GM10266 (cell line): ENCODE measurements around the gene ZNF536.

ENCODE experiments used
- DNase-seq: peaks from one replicate; pipeline ENCODE4 v3.0.0; 2012; ENCODE audit errors: extremely low spot score
- CTCF ChIP-seq: IDR thresholded peaks from 2 replicates; pipeline ENCODE4 v1.5.1; 2012; ENCODE audit warnings: mild to moderate bottlenecking, low read depth; ENCODE audit not compliant: control insufficient read depth, insufficient read depth; ENCODE audit errors: missing control alignments

ZNF536 gene

GRCh38 chr19:30513082-30513411 is 140.9 kb downstream of the ZNF536 start:
- no peak for DNase-seq
- TF ChIP-seq CTCF: no peak

DNA sequence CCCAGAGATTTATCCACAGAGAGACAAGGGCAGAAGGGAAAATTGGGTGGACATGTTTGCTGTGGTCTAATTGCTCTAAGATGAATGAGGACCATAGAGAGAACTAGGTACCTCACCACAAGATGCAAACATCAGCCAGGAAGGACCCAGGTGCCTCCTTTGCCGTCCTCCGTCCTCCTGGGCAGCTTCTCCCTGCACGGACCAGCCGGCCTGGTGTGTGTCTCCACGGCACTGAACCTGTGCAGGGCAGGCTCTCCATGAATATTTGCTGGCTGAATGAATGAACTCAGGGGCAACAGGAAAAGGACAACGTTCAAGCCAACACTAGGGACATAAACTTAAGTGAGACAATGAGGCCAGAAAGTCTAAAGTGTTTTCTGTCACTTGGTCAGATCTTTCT is 143.9 kb downstream of the ZNF536 start:
- no peak for TF ChIP-seq CTCF
- no peak for DNase-seq

DNA sequence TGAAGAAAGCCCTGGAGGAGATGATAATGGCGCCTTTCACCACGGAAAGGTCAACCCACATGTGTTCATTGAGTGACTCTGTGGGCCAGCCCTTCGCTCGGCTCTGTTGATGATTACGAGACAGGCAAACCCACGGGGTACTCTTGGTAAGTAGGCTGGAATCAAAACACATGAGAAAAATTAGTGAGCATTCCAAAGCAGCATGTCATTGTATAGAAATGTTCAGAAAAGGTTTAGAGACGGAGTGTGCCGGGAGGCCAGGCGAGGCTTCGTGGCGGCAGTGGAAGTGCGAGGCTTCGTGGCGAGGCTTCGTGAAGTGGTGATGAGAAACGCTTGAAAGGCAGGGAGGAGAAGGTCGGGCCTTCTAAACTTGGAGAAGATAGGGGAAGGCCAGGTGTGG is 144.3 kb downstream of the ZNF536 start:
- no peak for TF ChIP-seq CTCF
- no peak for DNase-seq

GRCh38 chr19:30518965-30519606 is 146.9 kb downstream of the ZNF536 start:
- DNase-seq: no peak
- TF ChIP-seq CTCF: no peak

DNA sequence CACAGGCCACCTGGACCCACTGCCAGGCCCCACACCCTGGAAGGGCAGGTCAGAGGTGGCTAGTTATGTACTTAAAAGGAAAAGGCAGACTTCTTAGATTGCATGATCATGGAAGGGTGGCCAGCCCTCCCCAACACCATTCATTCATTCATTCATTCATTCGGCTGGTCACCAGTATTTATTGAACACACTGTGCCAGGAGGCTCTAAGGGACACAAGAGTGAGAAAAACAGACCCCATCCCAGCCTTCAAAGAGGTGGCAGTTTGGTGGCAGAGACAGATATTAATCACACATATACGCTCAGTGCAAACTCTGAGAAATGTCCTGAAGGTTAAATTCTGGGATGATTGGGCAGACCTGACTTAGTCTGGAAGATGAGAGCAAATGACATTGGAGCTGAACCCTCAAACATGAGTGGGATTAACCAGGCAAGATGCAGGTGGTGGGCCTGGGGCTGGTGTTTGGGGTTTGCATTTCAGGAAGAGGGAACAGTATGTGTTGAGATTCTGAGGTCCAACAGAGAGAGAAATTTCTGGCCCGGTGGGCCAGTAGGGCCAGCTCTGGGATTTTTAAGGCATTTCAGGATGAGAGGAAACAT is 147.5 kb downstream of the ZNF536 start:
- TF ChIP-seq CTCF: no peak
- no peak for DNase-seq

DNA sequence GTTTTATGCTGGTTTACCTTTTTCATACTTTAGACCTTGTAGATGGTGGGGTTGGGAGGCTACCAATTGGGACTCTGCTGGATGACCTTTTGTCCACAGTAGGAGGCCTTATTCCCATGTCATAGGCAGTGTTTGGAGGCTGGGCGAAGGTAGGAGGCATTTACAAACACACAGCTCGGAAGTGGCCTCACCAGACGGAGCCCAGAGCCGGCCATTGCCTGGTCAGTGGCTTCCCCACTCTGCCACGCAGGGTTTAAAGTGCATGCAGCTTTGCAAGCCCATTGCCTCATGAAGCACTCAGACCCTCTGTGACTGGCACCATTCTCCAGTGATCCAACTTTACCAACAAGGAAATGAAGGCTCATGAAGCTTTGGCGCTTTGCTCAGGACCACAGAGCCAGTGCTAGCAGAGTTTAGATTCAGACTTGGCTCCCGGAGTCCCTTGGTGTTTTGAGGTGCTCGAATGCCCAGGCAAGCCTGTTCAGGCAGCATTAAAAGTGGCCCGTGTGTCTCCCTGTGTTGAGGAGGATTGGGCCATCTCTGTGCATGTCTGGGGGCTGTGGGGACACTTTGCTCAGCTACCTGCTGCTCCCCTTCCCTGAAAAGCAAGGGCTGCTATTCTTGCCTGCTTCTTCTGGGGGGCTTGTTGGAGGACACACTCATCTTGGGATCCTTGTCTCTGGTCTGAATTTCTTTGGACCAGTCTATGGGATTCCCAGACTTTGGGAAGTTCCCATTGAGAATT is 148.7 kb downstream of the ZNF536 start:
- DNase-seq: no peak
- TF ChIP-seq CTCF: no peak

GRCh38 chr19:30521937-30522336 is 149.8 kb downstream of the ZNF536 start:
- no peak for DNase-seq
- TF ChIP-seq CTCF: no peak
